DND-41 (cell line): ENCODE results near the gene ERGIC1.

Experiments used
- ATAC-seq: fragments of 200-7000 bp; cut with Tn5 transposase; 3 replicates; pipeline ENCODE4 v1.9.1; 2021; ENCODE audit warnings: low read depth; ENCODE audit not compliant: insufficient read depth
- DNase-seq: peaks from one replicate; pipeline ENCODE4 v3.0.0-alpha.2; 2020
- H2AFZ ChIP-seq: 2 replicates; pipeline ENCODE4 v1.6.0; 2012; ENCODE audit warnings: low read depth, low read length
- H3K27ac ChIP-seq: 2 replicates; pipeline ENCODE4 v1.5.1; 2012; ENCODE audit warnings: low read length, inconsistent platforms
- H3K27me3 ChIP-seq: fragments of 200-600 bp; sonication (generic); 2 replicates; pipeline ENCODE4 v1.6.0; 2012; ENCODE audit warnings: low read length, mild to moderate bottlenecking, inconsistent platforms; ENCODE audit not compliant: insufficient read depth, poor library complexity
- H3K36me3 ChIP-seq: 2 replicates; pipeline ENCODE4 v1.5.1; 2012; ENCODE audit warnings: low read length, inconsistent platforms; ENCODE audit not compliant: insufficient read depth
- H3K4me1 ChIP-seq: 2 replicates; pipeline ENCODE4 v1.5.1; 2012; ENCODE audit warnings: mild to moderate bottlenecking, low read length; ENCODE audit not compliant: insufficient read depth
- H3K4me2 ChIP-seq: 2 replicates; pipeline ENCODE4 v1.6.0; 2012; ENCODE audit warnings: mild to moderate bottlenecking, moderate library complexity, low read length, inconsistent platforms; ENCODE audit not compliant: insufficient read depth
- H3K4me3 ChIP-seq, 2 experiments: fragments of 200-600 bp in 1 of 2; shearing (Covaris generic) in 1 of 2; 2 replicates each; pipeline ENCODE4 v1.5.1; 2012 to 2016; ENCODE audit warnings: inconsistent platforms in 2 of 2, low read length in 2 of 2, mild to moderate bottlenecking in 2 of 2, low read depth in 1 of 2, moderate library complexity in 1 of 2
- H3K79me2 ChIP-seq: 2 replicates; pipeline ENCODE4 v1.6.0; 2012; ENCODE audit warnings: low read length, inconsistent platforms; ENCODE audit not compliant: insufficient read depth
- H3K9ac ChIP-seq: 2 replicates; pipeline ENCODE4 v1.6.0; 2012; ENCODE audit warnings: low read depth, mild to moderate bottlenecking, inconsistent platforms, low read length, moderate library complexity
- H3K9me3 ChIP-seq: 2 replicates; pipeline ENCODE4 v1.5.1; 2012; ENCODE audit warnings: low read length, moderate library complexity, mild to moderate bottlenecking, inconsistent platforms; ENCODE audit not compliant: insufficient read depth, severe bottlenecking
- H4K20me1 ChIP-seq: 2 replicates; pipeline ENCODE4 v1.6.0; 2012; ENCODE audit warnings: low read length; ENCODE audit not compliant: insufficient read depth
- EZH2 ChIP-seq: IDR thresholded peaks from 3 replicates; pipeline ENCODE4 v1.6.1; 2012; ENCODE audit warnings: borderline replicate concordance, low read depth, mild to moderate bottlenecking, moderate library complexity, low read length, inconsistent platforms; ENCODE audit not compliant: severe bottlenecking
- TF ChIP-seq, protein P1 (sequence below): IDR thresholded peaks from 2 replicates; pipeline ENCODE4 v1.5.1; 2012; ENCODE audit warnings: borderline replicate concordance, low read length, moderate library complexity, mild to moderate bottlenecking; ENCODE audit not compliant: poor library complexity, severe bottlenecking; ENCODE audit errors: extremely low read depth

The ERGIC1 gene

DNA sequence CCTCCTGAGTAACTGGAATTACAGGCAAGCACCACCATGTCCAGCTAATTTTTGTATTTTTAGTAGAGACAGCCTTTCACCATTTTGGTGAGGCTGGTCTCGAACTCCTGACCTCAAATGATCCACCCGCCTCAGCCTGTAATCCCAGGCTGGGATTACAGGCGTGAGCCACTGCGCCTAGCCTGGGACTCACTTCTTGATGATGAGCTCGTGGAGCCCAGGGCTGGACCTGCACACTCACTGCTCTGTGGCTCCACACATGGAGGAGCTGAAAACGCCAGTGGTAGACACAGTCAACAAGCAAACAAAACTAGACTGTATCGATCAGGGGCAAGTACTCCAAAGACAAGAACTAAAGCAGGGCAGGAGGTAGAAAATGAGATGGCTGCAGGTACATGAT is 65.4 kb downstream of the ERGIC1 start:
- H3K4me1 ChIP-seq, result no peaks in the 10 kb centered on the region
- ATAC-seq, result no peak
- H4K20me1 ChIP-seq, result 0 out of 2 replicates have a peak, but pooled peaks cover 3% of the 10 kb centered on the region

DNA sequence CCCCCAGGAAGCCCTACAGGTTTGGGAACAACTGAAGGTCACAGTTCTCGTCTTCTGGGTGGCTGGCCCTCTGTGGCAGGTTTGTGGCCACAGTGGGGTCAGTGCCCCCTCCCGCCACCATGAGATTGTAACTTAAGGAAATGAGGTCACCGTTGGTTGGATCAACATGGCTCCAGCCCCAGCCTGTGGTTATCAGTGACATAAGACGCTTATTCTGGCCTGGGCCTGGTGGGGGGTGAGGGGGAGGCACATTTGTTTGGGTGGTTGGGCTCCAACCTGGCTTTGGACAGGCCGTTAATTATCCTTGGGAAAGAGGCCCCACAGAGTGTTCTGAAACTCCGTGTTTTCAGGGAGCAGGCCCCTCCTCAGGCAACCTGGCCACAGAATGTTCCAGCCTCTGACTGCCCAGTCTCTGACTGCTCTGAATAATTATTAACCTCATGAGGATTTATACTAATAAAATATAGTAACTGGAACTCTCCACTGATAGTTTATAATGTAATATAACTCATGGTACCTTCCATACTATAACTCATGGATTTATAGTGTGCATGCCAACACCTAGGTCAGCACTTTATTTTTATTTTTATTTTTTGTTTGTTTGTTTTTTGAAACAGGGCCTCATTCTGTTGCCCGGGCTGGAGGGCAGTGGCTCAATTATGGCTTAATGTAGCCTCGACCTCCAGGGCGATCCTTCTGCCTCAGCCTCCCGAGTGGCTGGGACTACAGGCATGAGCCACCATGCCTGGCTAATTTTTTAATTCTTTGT is 67.1 kb downstream of the ERGIC1 start:
- Histone ChIP-seq H3K36me3 (peaks cover 47% of the 10 kb centered on the region), H3K4me2 (no peak overlapping the region), H3K79me2 (no peaks in the 10 kb centered on the region), H4K20me1 (0 out of 2 replicates have a peak, but pooled peaks cover 3% of the 10 kb centered on the region), H3K4me3 (no peak overlapping the region), H3K9me3 (no peaks in the 10 kb centered on the region), H3K9ac (no peak overlapping the region), H3K4me1 (no peaks in the 10 kb centered on the region), H2AFZ (no peak overlapping the region), H3K27me3 (no peaks in the 10 kb centered on the region), H3K27ac (no peak overlapping the region)
- TF ChIP-seq EZH2, result no peak
- TF ChIP-seq, protein P1, sequence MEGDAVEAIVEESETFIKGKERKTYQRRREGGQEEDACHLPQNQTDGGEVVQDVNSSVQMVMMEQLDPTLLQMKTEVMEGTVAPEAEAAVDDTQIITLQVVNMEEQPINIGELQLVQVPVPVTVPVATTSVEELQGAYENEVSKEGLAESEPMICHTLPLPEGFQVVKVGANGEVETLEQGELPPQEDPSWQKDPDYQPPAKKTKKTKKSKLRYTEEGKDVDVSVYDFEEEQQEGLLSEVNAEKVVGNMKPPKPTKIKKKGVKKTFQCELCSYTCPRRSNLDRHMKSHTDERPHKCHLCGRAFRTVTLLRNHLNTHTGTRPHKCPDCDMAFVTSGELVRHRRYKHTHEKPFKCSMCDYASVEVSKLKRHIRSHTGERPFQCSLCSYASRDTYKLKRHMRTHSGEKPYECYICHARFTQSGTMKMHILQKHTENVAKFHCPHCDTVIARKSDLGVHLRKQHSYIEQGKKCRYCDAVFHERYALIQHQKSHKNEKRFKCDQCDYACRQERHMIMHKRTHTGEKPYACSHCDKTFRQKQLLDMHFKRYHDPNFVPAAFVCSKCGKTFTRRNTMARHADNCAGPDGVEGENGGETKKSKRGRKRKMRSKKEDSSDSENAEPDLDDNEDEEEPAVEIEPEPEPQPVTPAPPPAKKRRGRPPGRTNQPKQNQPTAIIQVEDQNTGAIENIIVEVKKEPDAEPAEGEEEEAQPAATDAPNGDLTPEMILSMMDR, result no peak
- ATAC-seq (no peak), DNase-seq (no peak)

More for the DNA sequence above, 65.4 kb downstream of the ERGIC1 start:
- Histone ChIP-seq H3K36me3 (peaks cover 45% of the 10 kb centered on the region), H3K4me3 (no peak overlapping the region), H3K9me3 (no peaks in the 10 kb centered on the region), H3K9ac (no peak overlapping the region), H3K4me2 (no peak overlapping the region), H3K79me2 (no peaks in the 10 kb centered on the region), H3K27ac (no peak overlapping the region), H3K27me3 (no peaks in the 10 kb centered on the region), H2AFZ (no peak overlapping the region)
- no peak for DNase-seq
- no peak for TF ChIP-seq EZH2
- TF ChIP-seq, protein P1, result no peak

DNA sequence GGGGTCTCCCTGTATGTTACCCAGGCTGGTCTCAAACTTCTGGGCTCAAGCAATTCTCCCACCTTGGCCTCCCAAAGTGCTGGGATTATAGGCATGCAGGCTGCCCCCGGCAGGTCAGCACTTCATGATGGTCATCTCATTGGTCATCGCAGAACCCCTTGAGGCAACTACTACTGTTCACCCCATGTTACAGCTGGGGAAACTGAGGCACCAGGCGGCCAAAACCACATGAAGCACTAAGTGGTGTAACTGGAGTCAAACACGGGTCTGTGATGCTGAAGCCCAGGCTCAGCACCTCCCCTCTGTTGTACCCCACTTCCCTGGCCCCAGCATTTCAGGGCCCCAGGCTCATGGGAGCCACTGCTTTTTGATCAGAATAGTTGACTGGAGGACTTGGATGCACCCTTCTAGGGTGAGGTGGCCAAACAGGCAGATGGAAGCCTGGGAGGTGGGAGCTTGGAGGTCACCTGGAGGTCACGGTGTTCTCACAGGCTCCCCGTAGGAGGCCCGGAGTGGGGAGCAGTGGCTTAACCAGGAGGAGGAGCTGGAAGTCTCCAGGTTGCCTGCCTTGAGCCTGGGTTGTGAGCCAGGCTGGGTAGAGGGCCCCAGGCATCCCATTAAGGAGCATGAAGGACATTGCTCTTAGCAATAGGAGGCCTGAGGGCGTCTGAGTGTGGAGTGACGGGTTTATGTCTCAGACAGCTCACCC is 67.9 kb downstream of the ERGIC1 start:
- no peak overlapping the region for H3K27ac ChIP-seq
- TF ChIP-seq, protein P1, result no peak
- no peak for TF ChIP-seq EZH2
- no peak overlapping the region for H3K4me2 ChIP-seq
- H2AFZ ChIP-seq, result no peak overlapping the region
- no peak overlapping the region for H3K4me3 ChIP-seq
- no peaks in the 10 kb centered on the region for H3K27me3 ChIP-seq
- no peak for ATAC-seq
- no peak overlapping the region for H3K9ac ChIP-seq
- H3K79me2 ChIP-seq, result no peaks in the 10 kb centered on the region
- no peaks in the 10 kb centered on the region for H3K9me3 ChIP-seq
- 0 out of 2 replicates have a peak, but pooled peaks cover 3% of the 10 kb centered on the region for H4K20me1 ChIP-seq
- no peak for DNase-seq
- peaks cover 43% of the 10 kb centered on the region for H3K36me3 ChIP-seq
- H3K4me1 ChIP-seq, result no peaks in the 10 kb centered on the region
